ENCODE data around the gene GREM2.

GREM2 gene

DNA sequence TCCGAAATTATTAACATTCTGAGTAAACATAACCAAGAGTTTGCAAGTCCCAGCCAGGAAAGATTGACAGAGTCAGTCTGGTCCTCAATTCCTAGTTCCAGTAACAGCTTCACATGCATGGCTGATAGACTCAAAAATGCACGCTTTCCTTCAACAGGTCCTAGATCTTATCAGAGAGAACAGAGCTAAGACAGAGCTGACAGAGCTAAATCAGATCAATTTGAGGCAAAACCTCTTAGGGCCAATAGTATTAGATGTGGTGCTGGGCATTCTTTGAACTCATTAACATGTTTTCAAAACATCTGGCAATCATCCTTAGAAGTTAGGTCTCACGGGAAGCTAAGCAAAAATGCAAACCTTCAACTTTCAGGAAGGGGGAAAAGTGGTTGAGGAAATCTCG lies 114.0 kb downstream of the GREM2 start:
- DNase-seq: no peak

- DNase-seq: no peak
Measured at GRCh38 chr1:240496941-240497340, 115.0 kb downstream of the GREM2 start.

DNA sequence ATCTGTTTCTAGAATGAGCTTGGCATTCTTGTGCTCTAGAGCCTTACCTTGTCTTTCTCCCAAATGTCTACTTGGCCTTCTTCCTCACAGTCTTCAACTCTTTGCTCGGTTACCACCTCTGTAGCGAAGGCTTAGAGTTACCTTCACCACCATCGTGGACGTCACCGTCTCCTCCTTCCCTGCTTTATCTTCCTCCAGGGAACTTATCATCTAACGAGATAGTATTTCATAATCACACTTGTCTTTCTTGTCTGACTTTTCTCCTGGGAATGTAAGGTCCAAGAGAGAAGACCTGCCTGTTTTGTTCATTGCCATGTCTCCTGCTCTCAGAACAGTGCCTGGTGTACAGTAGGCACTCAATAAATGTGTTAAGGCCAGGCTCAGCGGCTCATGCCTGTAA lies 115.6 kb downstream of the GREM2 start:
- no peak for DNase-seq

DNA sequence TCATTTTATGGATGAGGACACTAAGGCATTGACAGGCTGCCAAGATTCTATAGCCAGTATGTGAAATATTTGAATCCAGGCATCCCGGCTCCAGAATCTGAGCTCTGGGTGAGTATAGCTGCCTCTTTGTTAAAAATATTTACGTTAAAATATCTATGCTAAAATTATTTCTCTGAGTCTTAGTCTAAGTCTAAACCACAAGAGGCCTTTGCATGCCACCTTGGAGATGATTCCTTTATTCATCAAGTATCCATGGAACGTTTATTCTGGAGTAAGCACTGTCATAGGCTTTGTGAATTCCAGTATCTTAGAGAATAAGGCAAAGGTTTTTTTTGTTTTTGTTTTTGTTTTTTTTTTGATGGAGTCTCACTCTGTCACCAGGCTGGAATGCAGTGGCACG lies 116.4 kb downstream of the GREM2 start:
- no peak for DNase-seq

- DNase-seq: peak in 2 of 14 donors; percentile 4 to 30
Measured at GRCh38 chr1:240492832-240493440, 119.0 kb downstream of the GREM2 start.

DNA sequence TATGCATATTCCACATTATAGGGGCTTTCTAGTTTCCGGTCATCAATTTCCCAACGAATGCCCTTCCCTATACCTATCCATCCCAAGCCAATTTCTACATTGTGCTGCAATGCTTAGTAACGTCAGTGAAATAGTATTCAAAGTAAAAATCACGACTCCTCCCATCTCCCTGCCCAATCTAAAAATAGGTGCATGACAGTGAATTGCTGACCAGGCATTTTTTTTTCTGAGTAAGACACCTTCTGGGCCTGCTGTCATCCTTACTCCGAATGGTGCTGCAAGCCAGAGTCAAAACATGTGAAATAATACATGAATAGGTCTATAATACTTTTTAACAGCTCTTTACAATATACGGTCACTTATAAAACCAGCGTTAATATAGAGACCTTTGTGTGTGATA lies 120.2 kb downstream of the GREM2 start:
- no peak for DNase-seq

GRCh38 chr1:240491156-240491555 lies 120.8 kb downstream of the GREM2 start:
- DNase-seq: no peak

GRCh38 chr1:240487493-240487892 lies 124.5 kb downstream of the GREM2 start:
- DNase-seq: no peak

GRCh38 chr1:240486611-240487010 lies 125.3 kb downstream of the GREM2 start:
- no peak for DNase-seq

GRCh38 chr1:240484804-240485443 lies 127.0 kb downstream of the GREM2 start:
- no peak for DNase-seq

DNA sequence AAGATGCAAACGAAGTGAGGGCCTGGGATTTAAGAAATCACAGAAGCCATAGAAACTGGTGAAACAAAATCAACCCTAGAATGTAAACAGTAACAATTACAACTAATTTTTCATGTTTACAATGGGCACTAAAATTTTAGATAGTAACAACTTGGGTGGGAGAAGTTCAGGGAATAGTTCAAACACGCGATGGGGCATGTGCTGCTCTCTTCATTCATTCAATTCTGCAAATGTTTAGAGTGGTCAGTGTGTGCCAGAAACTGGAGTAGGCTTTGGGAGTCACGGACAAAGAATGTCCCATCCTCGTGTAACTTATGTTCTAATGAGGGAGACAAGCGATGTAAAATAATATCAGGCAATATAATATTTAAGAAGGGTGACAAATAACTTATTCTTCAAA lies 133.4 kb downstream of the GREM2 start:
- no peak for DNase-seq

DNA sequence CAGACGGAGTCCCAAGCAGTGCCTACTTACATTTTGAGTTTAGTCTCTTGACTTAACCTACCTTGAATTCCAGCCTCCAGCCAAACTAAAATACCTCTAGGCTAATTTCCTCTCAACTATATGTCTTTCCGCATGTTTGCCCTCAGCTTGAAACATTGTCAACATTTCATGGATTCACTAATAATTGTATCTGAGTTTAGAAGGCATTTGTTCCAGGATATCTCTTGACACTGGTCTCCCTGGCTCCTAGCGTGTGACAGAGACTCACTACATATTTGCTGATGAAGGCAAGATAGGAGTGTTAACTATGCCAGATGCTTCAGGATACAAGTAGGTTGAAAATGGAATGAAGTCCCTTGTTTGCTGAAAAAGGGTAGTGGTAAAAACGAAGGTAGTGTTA lies 136.1 kb downstream of the GREM2 start:
- DNase-seq: no peak

DNA sequence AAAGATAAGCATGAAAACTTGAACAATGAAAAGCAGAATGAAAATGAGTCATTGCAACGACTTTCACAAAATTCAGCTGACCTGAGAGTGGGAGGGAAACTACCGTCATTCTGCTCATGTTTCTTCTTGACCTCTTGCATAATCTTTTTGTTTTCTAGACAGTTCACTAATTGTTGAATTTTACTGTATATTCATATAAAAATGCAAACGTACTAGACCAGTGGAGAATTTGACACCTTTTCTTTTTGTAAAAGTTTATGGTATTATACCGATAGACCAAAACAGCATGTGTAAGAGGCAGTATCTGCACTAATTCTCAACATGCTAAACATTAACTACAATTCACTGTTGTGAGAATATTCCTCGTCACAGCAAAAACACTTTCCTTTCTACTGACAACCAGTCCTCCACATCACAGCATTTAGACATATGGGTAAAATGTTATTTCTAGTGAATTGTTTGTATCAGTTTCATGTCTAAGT lies 137.8 kb downstream of the GREM2 start:
- DNase-seq: no peak

GRCh38 chr1:240468656-240469055 lies 143.3 kb downstream of the GREM2 start:
- DNase-seq: no peak

DNA sequence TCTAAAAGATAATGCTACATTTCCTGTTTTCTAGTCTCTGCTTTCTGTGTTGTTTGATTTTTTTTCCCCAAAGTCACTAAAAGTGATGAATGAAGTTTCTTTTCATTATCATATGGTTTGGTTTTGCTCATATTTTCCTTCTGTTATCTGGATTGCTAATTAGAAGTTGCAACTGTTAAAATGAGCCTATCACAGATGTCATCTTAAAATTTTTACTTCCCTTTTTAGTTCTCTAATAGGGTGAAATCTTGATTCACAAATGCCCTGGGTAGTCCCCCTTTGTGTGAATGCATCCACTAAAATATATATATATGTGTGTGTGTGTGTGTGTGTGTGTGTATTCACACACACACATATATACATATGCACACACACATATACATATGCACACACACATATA lies 144.1 kb downstream of the GREM2 start:
- no peak for DNase-seq

GRCh38 chr1:240466509-240466908 lies 145.4 kb downstream of the GREM2 start:
- DNase-seq: no peak

DNA sequence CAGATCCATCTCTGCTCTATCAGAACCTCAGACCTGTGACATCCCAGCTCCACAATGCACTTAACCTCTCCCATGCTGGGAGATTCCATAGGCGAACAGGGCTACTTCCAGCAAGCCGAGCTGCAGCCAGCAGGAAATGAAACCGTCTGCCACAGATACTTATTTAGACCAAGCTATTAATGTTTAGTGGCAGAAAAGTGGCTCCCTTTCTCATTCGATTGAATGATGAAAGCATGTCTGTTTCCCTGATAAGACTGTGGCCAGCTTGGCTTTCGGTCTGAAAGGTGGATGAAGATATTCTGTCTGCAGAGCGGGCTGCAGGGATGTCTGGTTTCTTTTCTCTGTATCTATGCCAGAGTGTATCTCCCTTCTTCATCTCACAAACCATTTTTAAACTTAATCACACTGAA lies 146.4 kb downstream of the GREM2 start:
- DNase-seq: no peak

DNA sequence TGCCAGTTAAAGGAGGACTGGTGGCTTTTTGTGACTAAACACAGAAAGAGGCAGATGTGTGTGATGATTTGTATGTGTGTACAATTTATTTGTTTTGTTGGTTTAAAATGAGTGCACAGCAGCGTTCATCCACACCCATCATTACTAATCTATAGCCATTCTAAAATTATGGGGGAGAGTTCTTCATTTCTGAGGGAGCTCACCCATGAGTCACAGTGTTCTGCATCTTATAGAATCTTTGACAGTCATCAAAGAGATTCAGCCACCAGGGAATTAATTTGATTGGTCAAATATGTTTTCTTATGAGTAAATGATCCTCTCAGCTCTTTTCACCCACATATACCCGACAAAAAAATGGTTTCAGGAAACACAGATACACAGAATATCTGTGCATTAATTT lies 147.9 kb downstream of the GREM2 start:
- no peak for DNase-seq

- no peak for DNase-seq
Measured at GRCh38 chr1:240462766-240463395, 149.1 kb downstream of the GREM2 start.

DNA sequence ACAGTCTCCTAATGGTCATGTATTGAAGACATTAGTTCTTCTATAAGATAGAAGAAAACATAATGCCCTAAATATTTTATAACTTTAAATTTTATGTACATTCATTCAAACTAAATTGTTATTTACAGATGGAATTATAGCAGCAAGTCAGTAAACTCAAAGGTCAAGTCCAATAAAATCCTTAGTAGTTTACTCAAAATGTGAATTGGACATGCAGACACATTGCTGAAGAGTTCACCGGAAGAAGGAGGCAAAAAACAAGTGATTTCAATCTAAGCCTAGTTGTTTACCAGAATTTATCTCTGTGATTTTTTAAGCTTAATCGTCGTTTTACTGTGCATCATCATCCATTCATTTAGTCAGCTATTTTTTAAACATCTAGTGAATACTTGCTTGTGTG lies 149.7 kb downstream of the GREM2 start:
- DNase-seq: no peak

DNA sequence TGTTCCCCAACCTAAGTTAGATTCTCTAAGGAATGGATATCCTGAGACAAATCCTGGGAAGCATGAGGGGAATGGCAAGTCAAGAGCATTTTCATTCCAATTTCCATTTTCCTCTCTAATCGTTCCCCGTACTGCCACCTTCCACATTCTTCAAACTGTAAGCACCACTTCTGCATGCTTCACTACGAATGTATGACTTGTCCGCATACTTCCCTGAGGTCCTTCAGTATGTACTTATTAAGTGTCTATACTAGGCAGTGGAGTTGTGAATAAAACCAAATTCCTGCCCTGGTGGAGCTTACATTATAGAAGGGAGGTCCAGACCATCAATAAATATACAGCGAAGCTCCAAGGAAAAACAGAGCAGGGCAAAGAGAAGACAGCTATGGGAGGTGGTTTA lies 154.8 kb downstream of the GREM2 start:
- no peak for DNase-seq

DNA sequence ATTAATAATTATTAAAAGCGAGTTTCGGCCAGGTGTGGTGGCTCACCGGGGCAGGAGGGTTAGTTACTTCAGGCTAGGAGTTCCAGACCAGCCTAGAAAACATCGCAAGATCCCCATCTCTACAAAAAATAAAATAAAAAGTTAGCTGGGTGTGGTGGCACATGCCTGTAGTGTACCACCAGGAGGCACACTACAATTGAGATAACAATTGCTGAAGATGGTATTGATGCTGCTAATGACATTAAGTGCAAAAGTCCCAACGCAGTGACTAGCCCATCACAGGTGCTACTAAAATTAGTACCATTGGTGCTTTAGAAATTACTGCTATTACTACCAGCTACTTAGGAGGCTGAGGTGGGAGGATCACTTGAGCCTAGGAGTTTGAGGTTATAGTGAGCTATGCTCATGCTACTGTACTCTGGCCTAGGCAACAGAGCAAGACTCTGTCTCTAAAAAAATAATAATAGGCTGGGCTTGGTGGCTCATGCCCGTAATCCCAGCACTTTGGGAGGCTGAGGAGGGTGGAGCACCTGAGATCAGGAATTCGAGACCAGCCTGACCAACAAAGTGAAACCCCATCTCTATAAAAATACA lies 156.6 kb downstream of the GREM2 start:
- no peak for DNase-seq

GRCh38 chr1:240445369-240445768 lies 166.6 kb downstream of the GREM2 start:
- no peak for DNase-seq

GRCh38 chr1:240441669-240442068 lies 170.3 kb downstream of the GREM2 start:
- DNase-seq: no peak
